Astrocyte of the spinal cord (primary cell): ENCODE measurements around the gene CABP1.

ENCODE experiments used
- DNase-seq: peaks from one replicate; pipeline ENCODE4 v3.0.0; 2011; ENCODE audit warnings: low read depth, low spot score
- H3K4me3 ChIP-seq: 2 replicates; pipeline ENCODE4 v1.5.1; 2011; ENCODE audit warnings: low read depth, mild to moderate bottlenecking, low read length, moderate library complexity
- CTCF ChIP-seq: IDR thresholded peaks from 2 replicates; pipeline ENCODE4 v1.5.1; 2012; ENCODE audit warnings: low read depth, mild to moderate bottlenecking, low read length, inconsistent platforms
- in situ Hi-C: cut with HindIII; loops from 2 replicates; pipeline ENCODE4 v1.10.0; 2017; ENCODE audit warnings: low sequenced_read_pairs

Gene CABP1

DNA sequence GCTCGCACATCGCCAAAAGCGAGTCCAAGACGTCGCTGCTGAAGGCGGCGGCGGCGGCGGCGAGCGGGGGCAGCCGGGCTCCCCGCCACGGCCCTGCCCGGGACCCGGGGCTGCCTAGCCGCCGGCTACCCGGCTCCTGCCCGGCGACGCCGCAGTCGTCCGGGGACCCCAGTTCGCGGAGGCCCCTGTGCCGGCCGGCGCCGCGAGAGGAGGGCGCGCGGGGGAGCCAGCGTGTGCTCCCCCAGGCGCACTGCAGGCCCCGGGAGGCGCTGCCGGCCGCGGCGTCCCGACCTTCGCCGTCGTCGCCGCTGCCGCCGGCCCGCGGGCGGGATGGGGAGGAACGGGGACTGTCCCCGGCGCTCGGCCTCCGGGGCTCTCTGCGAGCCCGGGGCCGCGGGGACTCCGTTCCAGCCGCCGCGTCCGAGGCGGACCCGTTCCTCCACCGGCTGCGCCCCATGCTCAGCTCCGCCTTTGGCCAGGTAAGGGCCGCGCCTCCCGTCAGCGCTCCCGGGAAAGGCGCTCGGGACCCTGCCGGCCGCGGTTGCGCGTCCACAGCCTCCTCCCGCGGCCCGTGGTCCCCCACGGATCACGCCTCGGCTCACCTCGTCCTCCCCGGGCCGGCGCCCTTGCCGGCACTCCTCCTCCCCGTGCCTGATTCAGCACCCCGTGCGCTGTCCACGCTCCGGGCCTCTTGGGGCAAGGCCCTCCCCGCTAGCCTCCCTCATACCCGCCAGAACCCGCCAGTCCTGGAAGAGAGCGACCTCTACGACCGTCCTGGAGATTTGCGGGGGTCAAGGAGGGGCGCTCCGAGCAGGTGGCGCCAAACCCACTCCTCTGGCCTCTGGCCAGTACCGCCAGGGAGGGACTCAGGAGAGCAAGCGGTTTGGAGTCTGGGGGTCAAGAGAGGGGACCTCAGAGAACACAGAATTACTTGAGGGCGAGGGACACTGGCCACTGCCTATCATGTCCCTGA, 721 bp downstream of the CABP1 start:
- DNase-seq: peak; percentile 49
- H3K4me3 ChIP-seq: no peak overlapping the region
- in situ Hi-C loops: no loop called here
- no peak for TF ChIP-seq CTCF

GRCh38 chr12:120642121-120642520, 1.7 kb downstream of the CABP1 start:
- no peak for TF ChIP-seq CTCF
- H3K4me3 ChIP-seq: no peak overlapping the region
- no peak for DNase-seq
- in situ Hi-C loops: no loop called here

DNA sequence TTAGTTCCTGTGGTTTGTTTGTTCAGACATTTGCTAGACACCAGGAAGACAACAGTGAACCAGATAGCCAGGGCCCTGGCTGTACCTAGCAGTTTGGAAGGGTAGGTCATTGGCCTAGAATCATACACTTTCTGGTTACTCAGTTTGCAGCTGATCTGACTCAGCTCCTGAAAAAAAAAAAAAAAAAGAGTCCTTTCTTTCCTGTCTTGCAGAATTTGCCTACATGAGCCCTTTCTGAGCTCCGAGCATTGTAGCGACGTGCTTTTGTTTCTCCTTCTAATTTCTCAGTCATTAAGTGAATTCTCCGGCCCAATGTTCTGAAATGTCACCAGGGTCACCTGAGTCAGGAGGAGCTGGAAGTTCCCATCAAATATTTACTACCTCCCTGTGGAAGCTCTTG, 2.4 kb downstream of the CABP1 start:
- in situ Hi-C loops: no loop called here
- no peak for TF ChIP-seq CTCF
- no peak for DNase-seq
- H3K4me3 ChIP-seq: no peak overlapping the region

GRCh38 chr12:120643574-120643973, 3.1 kb downstream of the CABP1 start:
- no peak overlapping the region for H3K4me3 ChIP-seq
- TF ChIP-seq CTCF: no peak
- no peak for DNase-seq
- in situ Hi-C loops: no loop called here

DNA sequence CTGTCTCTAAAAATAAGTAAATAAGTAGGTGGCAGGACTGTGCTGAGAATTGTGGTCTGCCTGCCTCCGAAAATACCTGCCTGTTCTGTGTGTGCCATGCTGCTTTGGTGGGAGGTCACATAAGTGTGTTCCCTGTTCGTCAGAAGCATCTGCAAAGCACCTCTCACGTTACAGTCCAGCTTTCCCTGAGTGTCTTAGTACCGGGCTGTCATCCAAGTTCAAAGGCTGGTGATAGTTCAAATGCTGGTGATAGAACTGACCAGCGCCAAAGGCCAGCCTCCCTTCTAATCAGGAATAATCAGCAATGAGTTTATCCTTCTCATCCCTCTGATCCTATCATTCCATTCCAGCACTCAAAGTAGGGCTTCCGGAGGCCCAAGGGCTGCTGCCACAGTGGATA, 5.6 kb downstream of the CABP1 start:
- H3K4me3 ChIP-seq: no peak overlapping the region
- no peak for DNase-seq
- TF ChIP-seq CTCF: no peak
- in situ Hi-C loops: no loop called here

DNA sequence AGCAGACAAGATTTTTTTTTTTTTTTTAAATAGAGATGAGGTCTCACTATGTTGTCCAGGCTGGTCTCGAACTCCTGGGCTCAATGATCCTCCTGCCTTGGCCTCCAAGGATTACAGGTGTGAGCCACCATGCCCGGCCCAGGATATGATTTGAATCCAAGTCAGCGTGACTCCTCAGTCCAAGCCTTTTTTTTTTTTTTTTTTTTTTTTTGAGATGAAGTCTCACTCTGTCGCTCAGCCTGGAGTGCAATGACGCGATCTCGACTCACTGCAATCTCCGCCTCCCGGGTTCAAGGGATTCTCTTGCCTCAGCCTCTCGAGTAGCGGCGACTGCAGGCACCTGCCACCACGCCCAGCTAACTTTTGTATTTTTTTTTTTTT, 6.9 kb downstream of the CABP1 start:
- DNase-seq: no peak
- no peak for TF ChIP-seq CTCF
- no peak overlapping the region for H3K4me3 ChIP-seq
- in situ Hi-C loops: no loop called here
